Measurements from ENCODE around the gene SOX5. TPM values are rescaled to one million over a fixed set of nuclear protein-coding genes. Genes with fewer than 3 reads are reported as not detected.

SOX5 gene
- total and polyA plus RNA-seq, 2 of the 8 experiments (the other 6 are each of a cell fraction or from before 2014, with no cell fraction given): 2.2 to 2.6 TPM

GRCh38 chr12:23893611-23894010 lies 55.9 kb downstream of the SOX5 start:
- H3K9ac ChIP-seq (replicated peaks in 1 of 4; ENCODE audit: extremely low read depth in 1 of 4, low read depth in 3 of 4, low read length in 3 of 4): no peak overlapping the region
- H4K8ac ChIP-seq (ENCODE audit: extremely low read depth, insufficient read depth, low read length): no peak overlapping the region
- no peaks in the 10 kb centered on the region for H3K79me1 ChIP-seq (ENCODE audit: low read depth, low read length)
- H3K4me2 ChIP-seq (ENCODE audit: insufficient read depth in 1 of 2, low read depth in 2 of 2, low read length in 2 of 2): no peak overlapping the region
- H3K27me3 ChIP-seq (replicated peaks in 1 of 4; ENCODE audit: control insufficient read depth in 3 of 4, extremely low read depth in 1 of 4, insufficient read depth in 3 of 4, low read length in 3 of 4): no peaks in the 10 kb centered on the region
- no peak overlapping the region for H3K56ac ChIP-seq (replicated peaks; ENCODE audit: insufficient read length, low read depth, low read length)
- FAIRE-seq (no peak), DNase-seq (ENCODE audit: low read depth in 1 of 2, low spot score in 2 of 2) (no peak)
- H3K23ac ChIP-seq (ENCODE audit: insufficient read length): no peak overlapping the region
- H3K9me3 ChIP-seq (ENCODE audit: insufficient read depth in 2 of 2, low read depth in 1 of 2, low read length in 1 of 2): no peaks in the 10 kb centered on the region
- H3K4ac ChIP-seq (replicated peaks; ENCODE audit: insufficient read length, low read depth, low read length): no peak overlapping the region
- H3K23me2 ChIP-seq (ENCODE audit: low read depth, low read length): no peaks in the 10 kb centered on the region
- H2BK5ac ChIP-seq (ENCODE audit: low read depth, low read length): no peak overlapping the region
- no peak overlapping the region for H2AFZ ChIP-seq (ENCODE audit: low read length)
- H2AK5ac ChIP-seq (ENCODE audit: low read depth, low read length): no peak overlapping the region
- peaks cover 0 to 6% (median 4%) of the 10 kb centered on the region in 4 experiments; a peak in 3 of 7 replicates for H3K4me1 ChIP-seq (replicated peaks in 1 of 4; ENCODE audit: control insufficient read depth in 3 of 4, insufficient read depth in 4 of 4, low read length in 3 of 4)
- no peak overlapping the region for H2BK15ac ChIP-seq (ENCODE audit: low read length)
- 83% methylated on average over 1 of the region's 1 CpG; no CpG with 5 or more reads in 1 of the 2 experiments for WGBS, 2 experiments (ENCODE audit: extremely low coverage in 1 of 2, insufficient coverage in 1 of 2, insufficient read length in 1 of 2, insufficient replicate concordance in 2 of 2, low coverage in 1 of 2, low lambda C conversion rate in 2 of 2, missing lambda C conversion rate in 1 of 2)
- no peak overlapping the region for H3K18ac ChIP-seq (ENCODE audit: extremely low read depth, low read length)
- no peak overlapping the region for H3K14ac ChIP-seq (ENCODE audit: insufficient read length)
- no peaks in the 10 kb centered on the region for H3K79me2 ChIP-seq (ENCODE audit: control insufficient read depth in 1 of 2, insufficient read depth in 2 of 2, low read length in 2 of 2)
- no peak overlapping the region for H3K27ac ChIP-seq (ENCODE audit: low read depth, low read length)
- H2BK20ac ChIP-seq (ENCODE audit: low read length): no peak overlapping the region
- no peak overlapping the region for H4K5ac ChIP-seq (ENCODE audit: insufficient read length, low read depth, low read length)
- H3K36me3 ChIP-seq (ENCODE audit: control insufficient read depth in 2 of 4, insufficient read depth in 4 of 4, low read length in 3 of 4): no peaks in the 10 kb centered on the region
- no peak overlapping the region for H3K4me3 ChIP-seq (ENCODE audit: extremely low read depth in 1 of 4, insufficient read depth in 2 of 4, low read depth in 3 of 4, low read length in 4 of 4)
- CTCF ChIA-PET (ENCODE audit: partially characterized antibody): interaction anchor here (1.1 kb wide), 1 partner anchor 192 kb away, joined by 3 read pairs; no protein-coding TSS in a partner anchor
- no peak overlapping the region for H2BK120ac ChIP-seq (replicated peaks; ENCODE audit: low read depth, low read length)
- H2BK12ac ChIP-seq (ENCODE audit: low read depth, low read length): no peak overlapping the region
- POLR2A ChIA-PET (ENCODE audit: partially characterized antibody): no interaction called here
- no peak overlapping the region for H4K91ac ChIP-seq (replicated peaks; ENCODE audit: insufficient read length, low read length)
- no peaks in the 10 kb centered on the region for H4K20me1 ChIP-seq (replicated peaks in 1 of 2; ENCODE audit: control insufficient read depth in 1 of 2, insufficient read depth in 2 of 2, low read length in 2 of 2)
- TF ChIP-seq BRCA1 (IDR thresholded peaks at IDR 0.05; ENCODE audit: low read depth, low read length) (no peak), KDM5A (IDR thresholded peaks at IDR 0.05; ENCODE audit: low read length) (no peak), SIX5 (IDR thresholded peaks at IDR 0.05; ENCODE audit: low read depth, low read length) (no peak), CREB1 (IDR thresholded peaks at IDR 0.05) (no peak), RBBP5 (IDR thresholded peaks at IDR 0.05; ENCODE audit: borderline replicate concordance, low read depth, low read length) (no peak), CTCF (IDR thresholded peaks at IDR 0.05; ENCODE audit: control extremely low read depth in 1 of 3, insufficient read depth in 1 of 3, low read depth in 1 of 3, low read length in 3 of 3) (no peak), TAF7 (optimal IDR thresholded peaks at IDR 0.05; ENCODE audit: borderline replicate concordance, low read depth, low read length) (no peak), FOSL1 (IDR thresholded peaks at IDR 0.05; ENCODE audit: insufficient read depth, low read depth, low read length) (no peak), SP4 (IDR thresholded peaks at IDR 0.05; ENCODE audit: low read length) (no peak), POU5F1 (IDR thresholded peaks at IDR 0.05; ENCODE audit: low read depth, low read length) (no peak), BCL11A (IDR thresholded peaks at IDR 0.05; ENCODE audit: low read depth in 2 of 2, low read length in 2 of 2) (no peak), JUN (IDR thresholded peaks at IDR 0.05; ENCODE audit: low read depth, low read length) (no peak), ASH2L (IDR thresholded peaks at IDR 0.05; ENCODE audit: low read length) (no peak)
